Glomerular visceral epithelial cell (primary cell): Measurements from ENCODE around the gene HDAC4.

Source experiments
- DNase-seq: peaks from one replicate; pipeline ENCODE4 v3.0.0-alpha.2; 2016; ENCODE audit errors: extremely low spot score

HDAC4 gene

GRCh38 chr2:239429473-239430350, 28.9 kb upstream of the HDAC4 start:
- no peak for DNase-seq

- no peak for DNase-seq
Measured at GRCh38 chr2:239425631-239426030, 24.8 kb upstream of the HDAC4 start.

GRCh38 chr2:239424337-239425045, 23.7 kb upstream of the HDAC4 start:
- DNase-seq: no peak

- no peak for DNase-seq
Measured at GRCh38 chr2:239423551-239423950, 22.7 kb upstream of the HDAC4 start.

GRCh38 chr2:239421851-239422250, 21.0 kb upstream of the HDAC4 start:
- DNase-seq: no peak

- no peak for DNase-seq
Measured at GRCh38 chr2:239420082-239420481, 19.3 kb upstream of the HDAC4 start.

GRCh38 chr2:239418918-239419317, 18.1 kb upstream of the HDAC4 start:
- DNase-seq: no peak

GRCh38 chr2:239412905-239413603, 12.2 kb upstream of the HDAC4 start:
- DNase-seq: no peak

GRCh38 chr2:239411549-239412319, 10.9 kb upstream of the HDAC4 start:
- DNase-seq: no peak

- DNase-seq: no peak
Measured at GRCh38 chr2:239411117-239411516, 10.3 kb upstream of the HDAC4 start.

GRCh38 chr2:239409976-239410375, 9.2 kb upstream of the HDAC4 start:
- no peak for DNase-seq

- DNase-seq: no peak
Measured at GRCh38 chr2:239407112-239407511, 6.3 kb upstream of the HDAC4 start.

- DNase-seq: no peak
Measured at GRCh38 chr2:239406316-239406995, 5.6 kb upstream of the HDAC4 start.

GRCh38 chr2:239405071-239405470, 4.3 kb upstream of the HDAC4 start:
- DNase-seq: no peak

GRCh38 chr2:239402666-239403065, 1.8 kb upstream of the HDAC4 start:
- DNase-seq: no peak

- DNase-seq: no peak
Measured at GRCh38 chr2:239401881-239402233, 1.0 kb upstream of the HDAC4 start.

GRCh38 chr2:239401067-239401880, 454 bp upstream of the HDAC4 start:
- peak; percentile 100 for DNase-seq

GRCh38 chr2:239399921-239400595, 762 bp downstream of the HDAC4 start:
- no peak for DNase-seq

GRCh38 chr2:239399433-239399920, 1.3 kb downstream of the HDAC4 start:
- DNase-seq: peak; percentile 16

- DNase-seq: no peak
Measured at GRCh38 chr2:239398521-239398921, 2.3 kb downstream of the HDAC4 start.
